ENCODE data around the gene WDFY4.

The WDFY4 gene

GRCh38 chr10:48670978-48671913 lies 13.4 kb upstream of the WDFY4 start:
- Histone ChIP-seq H4K91ac (ENCODE audit: low read depth, low read length) (no peak overlapping the region), H3K9me3 (ENCODE audit: insufficient read depth, low read depth, low read length) (peaks cover 1% of the 10 kb centered on the region), H3K4me3 (ENCODE audit: low read depth, low read length) (no peak overlapping the region), H3K27me3 (ENCODE audit: insufficient read depth, low read length) (no peaks in the 10 kb centered on the region), H2BK120ac (ENCODE audit: insufficient read depth, low read length, poor library complexity) (no peak overlapping the region), H3K4me2 (ENCODE audit: low read length) (peak overlapping the region; percentile 37), H3K27ac (ENCODE audit: low read depth, low read length) (no peak overlapping the region), H3K18ac (ENCODE audit: low read length) (no peak overlapping the region), H4K12ac (ENCODE audit: low read depth, low read length) (no peak overlapping the region), H3K79me2 (ENCODE audit: control insufficient read depth, insufficient read depth, low read length, poor library complexity) (no peaks in the 10 kb centered on the region), H3K23ac (ENCODE audit: low read length) (no peak overlapping the region), H3K4me1 (ENCODE audit: control insufficient read depth in 1 of 2, insufficient read depth in 2 of 2, low read length in 2 of 2) (peaks cover 0 to 3% of the 10 kb centered on the region in 2 experiments), H3K9ac (ENCODE audit: low read length) (no peak overlapping the region), H3K14ac (ENCODE audit: low read length) (no peak overlapping the region), H2AFZ (ENCODE audit: insufficient read depth, low read length, poor library complexity) (no peak overlapping the region), H4K8ac (ENCODE audit: low read depth, low read length) (no peak overlapping the region), H2BK5ac (ENCODE audit: low read depth, low read length, poor library complexity) (no peak overlapping the region), H3K79me1 (ENCODE audit: low read length) (no peaks in the 10 kb centered on the region), H3K4ac (ENCODE audit: low read depth, low read length) (no peak overlapping the region), H3K36me3 (ENCODE audit: control insufficient read depth in 1 of 2, insufficient read depth in 2 of 2, low read length in 2 of 2) (no peaks in the 10 kb centered on the region), H2BK12ac (ENCODE audit: low read length) (no peak overlapping the region), H2AK5ac (ENCODE audit: low read length) (no peak overlapping the region)
- DNase-seq = no peak
- WGBS (ENCODE audit: extremely low coverage, insufficient coverage, insufficient read length) = no CpG with 5 or more reads among the region's 28 CpGs

- Histone ChIP-seq H2BK5ac (ENCODE audit: low read depth, low read length, poor library complexity) (no peak overlapping the region), H3K18ac (ENCODE audit: low read length) (no peak overlapping the region), H3K36me3 (ENCODE audit: control insufficient read depth in 1 of 2, insufficient read depth in 2 of 2, low read length in 2 of 2) (no peaks in the 10 kb centered on the region), H4K91ac (ENCODE audit: low read depth, low read length) (no peak overlapping the region), H2AK5ac (ENCODE audit: low read length) (no peak overlapping the region), H2BK12ac (ENCODE audit: low read length) (no peak overlapping the region), H2AFZ (ENCODE audit: insufficient read depth, low read length, poor library complexity) (no peak overlapping the region), H3K4me1 (ENCODE audit: control insufficient read depth in 1 of 2, insufficient read depth in 2 of 2, low read length in 2 of 2) (peaks cover 0 to 3% of the 10 kb centered on the region in 2 experiments), H3K9ac (ENCODE audit: low read length) (no peak overlapping the region), H3K27ac (ENCODE audit: low read depth, low read length) (no peak overlapping the region), H3K4me3 (ENCODE audit: low read depth, low read length) (no peak overlapping the region), H3K23ac (ENCODE audit: low read length) (no peak overlapping the region), H4K8ac (ENCODE audit: low read depth, low read length) (no peak overlapping the region), H2BK120ac (ENCODE audit: insufficient read depth, low read length, poor library complexity) (no peak overlapping the region), H3K79me2 (ENCODE audit: control insufficient read depth, insufficient read depth, low read length, poor library complexity) (no peaks in the 10 kb centered on the region), H3K79me1 (ENCODE audit: low read length) (no peaks in the 10 kb centered on the region), H3K4me2 (ENCODE audit: low read length) (peak overlapping the region; percentile 37), H3K9me3 (ENCODE audit: insufficient read depth, low read depth, low read length) (peaks cover 1% of the 10 kb centered on the region), H4K12ac (ENCODE audit: low read depth, low read length) (no peak overlapping the region), H3K4ac (ENCODE audit: low read depth, low read length) (no peak overlapping the region), H3K27me3 (ENCODE audit: insufficient read depth, low read length) (no peaks in the 10 kb centered on the region), H3K14ac (ENCODE audit: low read length) (no peak overlapping the region)
- DNase-seq = no peak
- WGBS (ENCODE audit: extremely low coverage, insufficient coverage, insufficient read length) = no CpG with 5 or more reads among the region's 26 CpGs
Measured at GRCh38 chr10:48671914-48672595, 12.6 kb upstream of the WDFY4 start.

- Histone ChIP-seq H2BK5ac (ENCODE audit: low read depth, low read length, poor library complexity) (no peak overlapping the region), H3K14ac (ENCODE audit: low read length) (no peak overlapping the region), H4K8ac (ENCODE audit: low read depth, low read length) (no peak overlapping the region), H3K4me1 (ENCODE audit: control insufficient read depth in 1 of 2, insufficient read depth in 2 of 2, low read length in 2 of 2) (peaks cover 0 to 3% of the 10 kb centered on the region in 2 experiments), H3K27ac (ENCODE audit: low read depth, low read length) (no peak overlapping the region), H3K4me2 (ENCODE audit: low read length) (no peak overlapping the region), H3K23ac (ENCODE audit: low read length) (no peak overlapping the region), H3K79me1 (ENCODE audit: low read length) (no peaks in the 10 kb centered on the region), H3K27me3 (ENCODE audit: insufficient read depth, low read length) (no peaks in the 10 kb centered on the region), H3K79me2 (ENCODE audit: control insufficient read depth, insufficient read depth, low read length, poor library complexity) (no peaks in the 10 kb centered on the region), H2AK5ac (ENCODE audit: low read length) (no peak overlapping the region), H3K18ac (ENCODE audit: low read length) (no peak overlapping the region), H2BK120ac (ENCODE audit: insufficient read depth, low read length, poor library complexity) (no peak overlapping the region), H2BK12ac (ENCODE audit: low read length) (no peak overlapping the region), H3K36me3 (ENCODE audit: control insufficient read depth in 1 of 2, insufficient read depth in 2 of 2, low read length in 2 of 2) (no peaks in the 10 kb centered on the region), H4K91ac (ENCODE audit: low read depth, low read length) (no peak overlapping the region), H3K4ac (ENCODE audit: low read depth, low read length) (no peak overlapping the region), H4K12ac (ENCODE audit: low read depth, low read length) (no peak overlapping the region), H3K9ac (ENCODE audit: low read length) (no peak overlapping the region), H3K9me3 (ENCODE audit: insufficient read depth, low read depth, low read length) (peaks cover 1% of the 10 kb centered on the region), H2AFZ (ENCODE audit: insufficient read depth, low read length, poor library complexity) (no peak overlapping the region), H3K4me3 (ENCODE audit: low read depth, low read length) (no peak overlapping the region)
- no peak for DNase-seq
- WGBS (ENCODE audit: extremely low coverage, insufficient coverage, insufficient read length) = no CpG with 5 or more reads among the region's 9 CpGs
Measured at GRCh38 chr10:48672596-48673265, 11.9 kb upstream of the WDFY4 start.

GRCh38 chr10:48677625-48678024 lies 7.0 kb upstream of the WDFY4 start:
- Histone ChIP-seq H3K4ac (ENCODE audit: low read depth, low read length) (no peak overlapping the region), H2AFZ (ENCODE audit: insufficient read depth, low read length, poor library complexity) (no peak overlapping the region), H3K18ac (ENCODE audit: low read length) (no peak overlapping the region), H2BK12ac (ENCODE audit: low read length) (no peak overlapping the region), H3K27ac (ENCODE audit: low read depth, low read length) (no peak overlapping the region), H3K4me1 (ENCODE audit: control insufficient read depth in 1 of 2, insufficient read depth in 2 of 2, low read length in 2 of 2) (no peaks in the 10 kb centered on the region), H3K27me3 (ENCODE audit: insufficient read depth, low read length) (no peaks in the 10 kb centered on the region), H3K9ac (ENCODE audit: low read length) (no peak overlapping the region), H3K79me1 (ENCODE audit: low read length) (no peaks in the 10 kb centered on the region), H2BK5ac (ENCODE audit: low read depth, low read length, poor library complexity) (no peak overlapping the region), H2BK120ac (ENCODE audit: insufficient read depth, low read length, poor library complexity) (no peak overlapping the region), H3K4me3 (ENCODE audit: low read depth, low read length) (no peak overlapping the region), H2AK5ac (ENCODE audit: low read length) (no peak overlapping the region), H3K23ac (ENCODE audit: low read length) (no peak overlapping the region), H4K8ac (ENCODE audit: low read depth, low read length) (no peak overlapping the region), H3K4me2 (ENCODE audit: low read length) (no peak overlapping the region), H4K91ac (ENCODE audit: low read depth, low read length) (no peak overlapping the region), H4K12ac (ENCODE audit: low read depth, low read length) (no peak overlapping the region), H3K9me3 (ENCODE audit: insufficient read depth, low read depth, low read length) (peaks cover 2% of the 10 kb centered on the region), H3K36me3 (ENCODE audit: control insufficient read depth in 1 of 2, insufficient read depth in 2 of 2, low read length in 2 of 2) (no peaks in the 10 kb centered on the region), H3K14ac (ENCODE audit: low read length) (no peak overlapping the region), H3K79me2 (ENCODE audit: control insufficient read depth, insufficient read depth, low read length, poor library complexity) (no peaks in the 10 kb centered on the region)
- no CpG with 5 or more reads among the region's 2 CpGs for WGBS (ENCODE audit: extremely low coverage, insufficient coverage, insufficient read length)
- DNase-seq = no peak
